Measurements from ENCODE around the gene MAP3K5.

Gene MAP3K5

GRCh38 chr6:136703331-136703865 is 88.9 kb downstream of the MAP3K5 start:
- TF ChIP-seq ZNF8 (CRISPR knock-in tag; IDR thresholded peaks at IDR 0.05) (no peak), OSR1 (CRISPR knock-in tag; IDR thresholded peaks at IDR 0.05) (no peak), ESRRG (CRISPR knock-in tag; IDR thresholded peaks at IDR 0.05) (no peak), CSDC2 (CRISPR knock-in tag; IDR thresholded peaks at IDR 0.05) (no peak), SNAI2 (CRISPR knock-in tag; IDR thresholded peaks at IDR 0.05) (no peak), ZFP30 (CRISPR knock-in tag; IDR thresholded peaks at IDR 0.05) (no peak), ARNTL (CRISPR knock-in tag; IDR thresholded peaks at IDR 0.05; ENCODE audit: borderline replicate concordance, low read depth) (no peak), ZNF565 (CRISPR knock-in tag; conservative IDR thresholded peaks at IDR 0.05; ENCODE audit: low read depth) (no peak), ISL1 (CRISPR knock-in tag; IDR thresholded peaks at IDR 0.05) (no peak)
- no peak for ATAC-seq

- TF ChIP-seq PATZ1 (CRISPR knock-in tag; IDR thresholded peaks at IDR 0.05; ENCODE audit: borderline replicate concordance) (no peak), ISL1 (CRISPR knock-in tag; IDR thresholded peaks at IDR 0.05) (no peak)
- ATAC-seq = no peak
Measured at GRCh38 chr6:136701045-136701444, 91.2 kb downstream of the MAP3K5 start.

- no peak for ATAC-seq
- no peak for TF ChIP-seq TOX (CRISPR knock-in tag; IDR thresholded peaks at IDR 0.05; ENCODE audit: borderline replicate concordance)
- no peak for TF ChIP-seq POU6F1 (CRISPR knock-in tag; IDR thresholded peaks at IDR 0.05; ENCODE audit: borderline replicate concordance, low read depth)
- TF ChIP-seq CREB5 (CRISPR knock-in tag; IDR thresholded peaks at IDR 0.05; ENCODE audit: low read depth) = no peak
- no peak for TF ChIP-seq ZC3H10 (CRISPR knock-in tag; IDR thresholded peaks at IDR 0.05)
- TF ChIP-seq ZFP30 (CRISPR knock-in tag; IDR thresholded peaks at IDR 0.05) = no peak
- no peak for TF ChIP-seq ZNF70 (CRISPR knock-in tag; IDR thresholded peaks at IDR 0.05)
- no peak for TF ChIP-seq ZNF8 (CRISPR knock-in tag; IDR thresholded peaks at IDR 0.05)
- TF ChIP-seq TCF4 (CRISPR knock-in tag; IDR thresholded peaks at IDR 0.05; ENCODE audit: borderline replicate concordance) = no peak
- no peak for TF ChIP-seq GLIS3 (CRISPR knock-in tag; IDR thresholded peaks at IDR 0.05)
Measured at GRCh38 chr6:136699358-136699757, 92.9 kb downstream of the MAP3K5 start.

- TF ChIP-seq SNAI2 (CRISPR knock-in tag; IDR thresholded peaks at IDR 0.05) (no peak), ZFP3 (CRISPR knock-in tag; IDR thresholded peaks at IDR 0.05) (no peak), TCF4 (CRISPR knock-in tag; IDR thresholded peaks at IDR 0.05; ENCODE audit: borderline replicate concordance) (no peak), ZNF565 (CRISPR knock-in tag; conservative IDR thresholded peaks at IDR 0.05; ENCODE audit: low read depth) (no peak), PATZ1 (CRISPR knock-in tag; IDR thresholded peaks at IDR 0.05; ENCODE audit: borderline replicate concordance) (no peak), BACH2 (CRISPR knock-in tag; IDR thresholded peaks at IDR 0.05; ENCODE audit: borderline replicate concordance) (no peak), ISL1 (CRISPR knock-in tag; IDR thresholded peaks at IDR 0.05) (no peak), ZFP30 (CRISPR knock-in tag; IDR thresholded peaks at IDR 0.05) (no peak), RARB (CRISPR knock-in tag; IDR thresholded peaks at IDR 0.05) (no peak), CSRNP3 (CRISPR knock-in tag; IDR thresholded peaks at IDR 0.05) (no peak)
- no peak for ATAC-seq
Measured at GRCh38 chr6:136696783-136697364, 95.4 kb downstream of the MAP3K5 start.
